Vagina (tissue), 2 donors: ENCODE measurements around the gene THAP12.

Experiments used
- POLR2A ChIP-seq, 2 donors: fragments of 450-650 bp; IDR thresholded peaks; one replicate each; pipeline ENCODE4 v1.6.1; 2017; ENCODE audit warnings: antibody characterized with exemption in 2 of 2, mild to moderate bottlenecking in 2 of 2, moderate library complexity in 2 of 2
- TF ChIP-seq, protein P1 (sequence below), 3 experiments: fragments of 450-650 bp in 2 of 3; fragments of 200-600 bp in 1 of 3; sonication (generic) in 1 of 3; IDR thresholded peaks; one replicate each; pipeline ENCODE4 v1.5.1; 2017 to 2019; ENCODE audit warnings: antibody characterized with exemption in 3 of 3, mild to moderate bottlenecking in 2 of 3, moderate library complexity in 2 of 3

DNA sequence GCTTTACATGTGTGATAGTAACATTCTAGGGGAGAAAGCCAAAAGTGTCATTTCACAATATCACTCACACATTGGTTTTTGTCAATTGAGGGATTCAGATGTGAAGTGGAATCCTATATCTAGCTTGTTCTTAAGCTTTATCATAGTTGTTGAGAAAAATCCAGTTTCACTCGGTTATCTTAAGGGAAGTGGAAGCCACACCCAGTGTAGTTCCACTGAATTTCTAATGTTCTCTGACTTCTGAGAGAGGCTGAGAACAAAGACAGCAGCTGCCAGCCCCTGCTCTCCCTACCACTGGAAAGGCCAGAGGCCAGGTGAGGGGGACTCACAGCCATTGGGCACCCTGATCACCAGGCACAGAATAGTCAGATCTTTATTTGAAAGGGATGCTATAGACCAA lies 53.7 kb downstream of the THAP12 start:
- TF ChIP-seq, protein P1, sequence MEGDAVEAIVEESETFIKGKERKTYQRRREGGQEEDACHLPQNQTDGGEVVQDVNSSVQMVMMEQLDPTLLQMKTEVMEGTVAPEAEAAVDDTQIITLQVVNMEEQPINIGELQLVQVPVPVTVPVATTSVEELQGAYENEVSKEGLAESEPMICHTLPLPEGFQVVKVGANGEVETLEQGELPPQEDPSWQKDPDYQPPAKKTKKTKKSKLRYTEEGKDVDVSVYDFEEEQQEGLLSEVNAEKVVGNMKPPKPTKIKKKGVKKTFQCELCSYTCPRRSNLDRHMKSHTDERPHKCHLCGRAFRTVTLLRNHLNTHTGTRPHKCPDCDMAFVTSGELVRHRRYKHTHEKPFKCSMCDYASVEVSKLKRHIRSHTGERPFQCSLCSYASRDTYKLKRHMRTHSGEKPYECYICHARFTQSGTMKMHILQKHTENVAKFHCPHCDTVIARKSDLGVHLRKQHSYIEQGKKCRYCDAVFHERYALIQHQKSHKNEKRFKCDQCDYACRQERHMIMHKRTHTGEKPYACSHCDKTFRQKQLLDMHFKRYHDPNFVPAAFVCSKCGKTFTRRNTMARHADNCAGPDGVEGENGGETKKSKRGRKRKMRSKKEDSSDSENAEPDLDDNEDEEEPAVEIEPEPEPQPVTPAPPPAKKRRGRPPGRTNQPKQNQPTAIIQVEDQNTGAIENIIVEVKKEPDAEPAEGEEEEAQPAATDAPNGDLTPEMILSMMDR (IDR thresholded peaks at IDR 0.05) = no peak
- no peak for TF ChIP-seq POLR2A (IDR thresholded peaks at IDR 0.05)
